DMS114 treated with DMSO at 0.1 percent for 48 hours (cell line): ENCODE results near the gene FKBP5.

Experiments
- DNase-seq: peaks from one replicate; lab custom pipeline; 2025; ENCODE audit not compliant: unreplicated experiment; lab: John Stamatoyannopoulos, UW

The FKBP5 gene

DNA sequence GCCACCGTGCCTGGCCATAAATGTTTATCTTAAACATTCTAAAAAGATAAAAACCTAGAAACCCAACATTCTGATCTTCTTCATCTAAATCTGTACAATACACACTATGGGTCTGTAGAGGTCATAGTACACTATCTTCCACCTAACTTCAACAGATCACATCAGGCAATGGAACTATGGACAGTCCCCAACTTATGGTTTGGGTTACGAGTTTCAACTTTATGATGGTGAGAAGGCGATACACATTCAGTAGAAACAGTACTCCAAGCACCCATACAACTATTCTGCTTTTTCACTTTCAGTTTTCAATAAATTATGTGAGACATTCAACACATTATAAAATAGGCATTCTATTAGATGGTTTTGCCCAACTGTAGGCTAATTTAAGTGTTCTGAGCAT lies 23.1 kb downstream of the FKBP5 start:
- DNase-seq: no peak

DNA sequence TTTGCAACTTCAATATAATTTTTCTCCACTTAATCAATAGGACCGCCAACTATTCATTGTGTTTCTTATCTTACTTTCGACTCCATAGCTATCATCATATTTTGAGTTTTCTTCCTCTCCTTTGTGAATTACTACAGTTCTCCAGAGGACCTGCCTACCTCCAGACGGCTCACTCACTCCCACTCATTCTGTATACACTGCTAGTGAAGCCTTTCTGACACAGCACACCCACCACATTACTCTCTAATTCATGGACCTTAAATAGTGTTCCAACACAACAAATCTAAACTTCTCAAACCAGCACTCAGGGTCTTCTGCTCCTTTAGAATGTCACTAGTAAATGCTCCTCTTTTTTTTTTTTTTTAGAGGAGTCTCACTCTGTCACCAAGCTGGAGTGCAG lies 23.8 kb downstream of the FKBP5 start:
- no peak for DNase-seq

DNA sequence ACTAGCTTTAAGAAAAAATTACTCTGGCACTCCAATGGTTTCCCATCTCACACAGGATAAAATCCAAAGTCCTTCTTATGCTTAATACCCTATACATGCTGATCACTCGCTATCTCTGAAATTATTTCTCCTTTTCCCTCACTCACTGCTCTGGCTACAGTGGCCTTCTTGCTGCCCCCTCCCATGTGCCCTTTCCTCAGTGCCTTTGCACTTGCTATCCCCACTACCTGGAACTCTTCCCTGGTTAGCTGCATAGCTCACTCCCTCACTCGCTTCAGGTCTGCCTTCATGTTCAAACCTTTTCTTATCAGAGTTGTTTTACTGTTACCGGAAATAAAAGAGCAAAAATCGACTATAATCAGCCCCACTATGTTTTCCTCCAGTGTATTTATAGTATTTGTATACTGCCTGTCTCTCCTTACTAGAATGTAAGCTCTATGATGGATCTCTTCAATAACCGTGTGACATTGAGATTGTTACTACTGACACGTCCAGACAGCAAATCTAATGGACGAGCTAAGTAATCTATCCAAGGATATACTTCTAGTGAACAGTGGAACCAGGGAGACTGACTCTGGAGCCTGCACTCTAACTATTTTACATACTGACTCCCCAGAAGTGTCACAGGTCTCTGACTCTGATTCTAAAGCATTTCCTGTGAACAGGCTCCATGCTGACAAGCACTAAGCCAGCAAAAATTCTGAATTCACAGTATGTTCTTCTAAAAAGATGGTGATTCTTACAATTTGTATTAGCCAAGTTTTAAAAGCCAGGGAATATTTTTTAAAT lies 25.1 kb downstream of the FKBP5 start:
- DNase-seq: no peak

DNA sequence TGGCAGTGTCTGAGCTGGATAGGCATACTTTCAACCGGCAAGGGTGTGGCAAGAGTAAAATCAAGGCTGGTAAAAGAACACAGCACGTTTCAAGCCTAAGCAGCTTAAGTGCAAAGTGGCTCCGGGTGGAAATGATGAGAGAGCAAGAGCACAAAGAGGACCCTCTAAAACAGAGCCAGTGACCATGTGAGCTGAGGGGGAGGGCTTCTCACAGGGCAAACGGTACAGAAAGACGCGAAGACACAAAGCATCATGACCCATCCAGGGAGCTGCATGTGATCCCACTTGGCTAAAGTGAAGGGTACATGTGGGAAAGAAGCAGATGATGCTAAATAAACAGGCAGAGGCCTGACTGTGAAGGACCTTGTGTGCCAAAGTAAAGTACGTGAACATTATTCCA lies 25.7 kb downstream of the FKBP5 start:
- DNase-seq: no peak

DNA sequence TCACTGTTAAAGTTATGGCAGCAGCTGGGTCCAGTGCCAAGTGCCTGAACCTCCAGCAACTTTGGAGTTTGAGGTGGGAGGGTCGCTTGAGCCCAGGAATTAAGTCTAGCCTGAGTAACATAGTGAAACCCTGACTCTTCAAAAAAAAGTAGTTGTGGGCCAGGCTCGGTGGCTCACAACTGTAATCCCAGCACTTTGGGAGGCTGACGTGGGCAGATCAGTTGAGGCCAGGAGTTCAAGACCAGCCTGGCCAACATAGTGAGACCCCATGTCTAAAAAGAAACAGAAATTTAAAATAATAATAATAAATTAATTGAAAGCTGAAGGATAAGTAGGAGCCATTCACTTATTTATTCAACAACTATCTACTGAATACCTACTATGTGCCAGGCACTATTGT lies 33.8 kb downstream of the FKBP5 start:
- no peak for DNase-seq

DNA sequence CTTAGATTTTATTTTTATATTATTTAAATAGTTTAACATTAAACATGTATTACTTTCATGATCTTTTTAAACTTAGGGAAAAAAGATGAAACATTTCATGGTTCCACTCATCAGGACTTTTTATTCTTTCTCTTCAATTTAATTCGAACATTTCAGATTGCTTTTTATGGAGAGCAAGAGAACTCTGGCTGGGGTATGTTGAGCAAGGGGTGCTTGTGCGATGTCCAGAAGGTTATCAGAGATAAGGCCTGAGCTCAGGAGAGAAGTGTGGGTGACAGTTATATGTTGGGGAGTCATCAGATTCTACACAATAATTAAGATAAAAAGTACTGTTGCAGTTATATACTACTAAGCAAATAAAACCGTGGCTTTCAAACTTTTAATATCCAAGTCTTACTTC lies 37.5 kb downstream of the FKBP5 start:
- no peak for DNase-seq

DNA sequence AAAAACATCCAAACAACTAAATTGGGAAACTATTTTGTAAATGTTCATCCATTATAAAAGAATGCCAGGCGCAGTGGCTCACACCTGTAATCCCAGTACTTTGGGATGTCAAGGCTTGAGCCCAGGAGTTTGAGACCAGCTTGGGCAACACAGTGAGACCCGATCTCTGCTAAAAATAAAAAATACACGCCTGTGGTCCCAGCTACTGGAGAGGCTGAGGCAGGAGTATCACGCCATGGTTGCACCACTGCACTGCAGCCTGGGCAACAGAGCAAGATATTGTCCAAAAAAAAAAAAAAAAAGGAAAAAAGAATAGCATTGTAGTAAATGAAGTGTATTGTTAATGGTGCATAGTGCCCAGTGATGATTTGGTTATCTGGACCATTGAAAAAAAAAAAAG lies 38.7 kb downstream of the FKBP5 start:
- no peak for DNase-seq

DNA sequence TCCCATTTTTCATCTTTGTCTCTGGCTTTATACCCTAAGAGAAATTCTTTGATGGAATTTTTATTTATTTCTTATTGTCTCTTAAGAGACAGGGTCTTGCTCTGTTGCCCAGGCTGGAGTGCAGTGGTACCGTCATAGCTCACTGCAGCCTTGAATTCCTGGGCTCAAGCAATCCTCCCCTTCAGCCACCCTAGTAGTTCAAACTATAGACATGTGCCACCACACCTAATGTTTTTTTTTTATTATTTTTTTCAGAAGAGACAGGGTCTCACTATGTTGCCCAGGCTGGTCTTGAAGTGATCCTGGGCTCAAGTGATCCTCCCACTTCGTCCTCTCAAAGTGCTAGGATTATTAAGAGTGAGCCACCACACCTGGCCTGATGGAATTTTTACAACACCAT lies 40.5 kb downstream of the FKBP5 start:
- DNase-seq: no peak

DNA sequence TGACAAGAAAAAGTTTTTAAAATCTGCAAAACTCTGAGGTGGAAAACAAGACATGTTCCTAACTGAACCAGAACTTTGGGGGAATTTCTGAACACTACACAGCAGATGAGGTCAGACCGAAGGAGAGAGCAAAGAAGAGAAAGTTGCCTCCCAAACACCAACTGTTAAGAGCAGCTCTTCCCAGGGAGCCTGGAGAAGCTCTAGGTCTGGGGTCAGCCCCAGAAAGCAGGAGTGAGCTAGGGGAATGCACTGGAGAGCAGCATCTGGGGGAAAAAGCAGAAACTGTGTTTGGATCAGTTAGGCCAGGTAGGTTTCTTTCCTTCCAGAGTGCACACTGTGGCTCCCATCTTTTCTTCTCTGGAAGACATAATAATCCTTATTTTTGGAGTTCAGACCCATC lies 41.3 kb downstream of the FKBP5 start:
- DNase-seq: no peak

DNA sequence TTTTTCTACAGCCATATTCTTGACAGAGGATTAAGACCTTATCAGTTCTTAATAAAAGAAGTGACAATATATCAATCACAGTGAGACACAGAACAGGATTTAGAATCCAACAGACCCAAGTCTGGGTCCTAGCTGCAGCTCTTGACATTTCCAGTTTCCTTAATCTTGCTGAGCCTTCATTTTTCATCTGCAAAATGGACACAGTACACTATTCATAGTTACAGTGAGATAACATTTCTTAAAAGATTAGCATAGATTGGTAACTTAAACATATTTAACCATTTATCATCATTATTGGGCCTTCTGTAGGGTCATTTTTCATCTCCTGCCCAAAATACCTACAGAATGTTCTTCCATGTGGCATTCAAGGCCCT lies 45.6 kb downstream of the FKBP5 start:
- no peak for DNase-seq

DNA sequence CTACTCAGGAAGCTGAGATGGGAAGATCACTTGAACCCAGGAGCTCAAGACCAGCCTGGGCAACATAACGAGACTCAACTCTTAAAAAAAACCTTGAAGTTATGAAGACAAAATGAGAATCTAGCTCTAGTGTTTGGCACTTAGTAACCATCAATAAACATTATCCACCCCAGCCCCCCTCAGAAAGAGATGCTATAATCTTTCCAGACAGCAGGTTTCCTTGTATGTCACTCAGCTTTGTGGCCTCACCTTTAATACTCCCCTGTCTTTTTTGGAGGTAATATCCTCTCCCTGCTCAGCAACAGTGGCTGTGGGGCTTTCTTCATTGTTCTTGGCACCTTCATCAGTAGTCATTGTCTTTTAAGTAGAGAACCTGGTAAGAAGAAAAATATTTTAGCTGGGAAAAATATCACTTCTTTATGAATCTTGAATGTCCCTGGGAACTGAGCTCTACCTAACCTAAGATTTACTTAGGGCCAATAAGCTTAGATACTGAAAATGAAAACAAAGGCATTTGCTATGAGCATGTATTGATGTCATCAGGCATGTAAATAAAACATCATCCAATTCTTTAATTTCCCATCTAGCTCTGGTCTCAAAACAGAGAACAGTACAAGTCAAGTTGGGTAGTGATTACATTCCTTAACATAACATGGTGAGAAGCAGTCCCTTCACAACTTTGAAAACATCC lies 46.1 kb downstream of the FKBP5 start:
- no peak for DNase-seq

DNA sequence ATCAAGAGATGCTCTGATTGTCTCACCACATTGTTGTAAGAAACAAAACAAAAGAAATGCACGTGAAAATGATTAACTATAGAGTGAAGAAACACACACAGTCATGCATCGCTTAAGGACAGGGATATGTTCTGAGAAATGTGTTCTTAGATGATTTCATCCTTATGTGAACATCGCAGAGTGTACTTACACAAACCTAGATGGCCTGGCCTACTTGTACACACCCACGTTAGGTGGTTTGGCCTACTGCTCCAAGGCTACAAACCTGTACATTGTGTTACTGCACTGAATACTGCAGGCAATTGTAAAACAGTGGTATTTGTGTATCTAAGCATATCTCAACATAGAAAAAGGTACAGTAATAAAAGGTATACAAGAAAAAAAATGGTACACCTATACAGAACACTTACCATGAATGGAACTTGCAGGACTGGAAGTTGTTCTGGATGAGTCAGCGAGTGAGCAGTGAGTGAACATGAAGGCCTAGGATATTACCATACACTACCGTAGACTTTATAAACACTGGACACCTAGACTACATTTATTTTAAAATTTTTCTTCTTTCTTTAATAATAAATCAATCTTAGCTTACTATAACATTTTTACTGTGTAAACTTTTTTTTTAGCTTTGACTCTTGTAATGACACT lies 48.6 kb downstream of the FKBP5 start:
- DNase-seq: no peak

DNA sequence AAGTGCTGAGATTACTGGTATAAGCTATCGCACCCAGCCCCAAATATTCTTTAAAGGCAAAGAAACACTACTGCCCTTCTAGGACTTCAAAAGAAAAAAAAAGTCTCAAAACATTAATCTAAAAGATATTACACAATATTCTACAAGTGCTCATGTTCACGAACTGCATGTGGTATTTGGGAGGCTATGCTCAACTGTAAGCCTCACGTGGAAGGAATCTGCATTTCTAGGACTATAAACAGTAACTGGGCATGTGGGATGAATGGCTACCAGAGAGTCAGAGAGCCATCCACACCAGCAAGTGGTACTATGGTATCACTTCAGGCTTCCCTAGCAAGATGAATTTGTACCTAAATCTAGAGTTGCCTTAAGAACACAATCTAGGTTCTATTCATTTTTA lies 50.0 kb downstream of the FKBP5 start:
- no peak for DNase-seq

DNA sequence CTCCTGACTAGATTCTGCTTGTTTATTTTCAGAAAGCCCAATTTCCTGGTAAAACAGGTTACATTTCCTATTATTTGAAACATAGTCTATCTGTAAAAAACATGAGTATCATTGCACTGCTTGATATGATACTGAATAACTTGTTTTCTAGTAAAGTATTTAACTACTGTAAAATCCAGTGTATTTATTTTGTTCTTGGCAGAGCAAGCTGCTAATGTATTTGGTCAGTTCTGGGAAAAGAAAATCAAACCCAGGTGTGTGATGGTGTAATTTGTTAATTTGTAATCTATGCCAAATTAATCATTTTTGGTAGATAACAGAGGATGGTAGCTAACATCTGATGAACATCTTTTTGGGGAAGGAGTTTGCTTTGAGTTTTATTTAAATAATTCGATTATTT lies 50.8 kb downstream of the FKBP5 start:
- DNase-seq: no peak

DNA sequence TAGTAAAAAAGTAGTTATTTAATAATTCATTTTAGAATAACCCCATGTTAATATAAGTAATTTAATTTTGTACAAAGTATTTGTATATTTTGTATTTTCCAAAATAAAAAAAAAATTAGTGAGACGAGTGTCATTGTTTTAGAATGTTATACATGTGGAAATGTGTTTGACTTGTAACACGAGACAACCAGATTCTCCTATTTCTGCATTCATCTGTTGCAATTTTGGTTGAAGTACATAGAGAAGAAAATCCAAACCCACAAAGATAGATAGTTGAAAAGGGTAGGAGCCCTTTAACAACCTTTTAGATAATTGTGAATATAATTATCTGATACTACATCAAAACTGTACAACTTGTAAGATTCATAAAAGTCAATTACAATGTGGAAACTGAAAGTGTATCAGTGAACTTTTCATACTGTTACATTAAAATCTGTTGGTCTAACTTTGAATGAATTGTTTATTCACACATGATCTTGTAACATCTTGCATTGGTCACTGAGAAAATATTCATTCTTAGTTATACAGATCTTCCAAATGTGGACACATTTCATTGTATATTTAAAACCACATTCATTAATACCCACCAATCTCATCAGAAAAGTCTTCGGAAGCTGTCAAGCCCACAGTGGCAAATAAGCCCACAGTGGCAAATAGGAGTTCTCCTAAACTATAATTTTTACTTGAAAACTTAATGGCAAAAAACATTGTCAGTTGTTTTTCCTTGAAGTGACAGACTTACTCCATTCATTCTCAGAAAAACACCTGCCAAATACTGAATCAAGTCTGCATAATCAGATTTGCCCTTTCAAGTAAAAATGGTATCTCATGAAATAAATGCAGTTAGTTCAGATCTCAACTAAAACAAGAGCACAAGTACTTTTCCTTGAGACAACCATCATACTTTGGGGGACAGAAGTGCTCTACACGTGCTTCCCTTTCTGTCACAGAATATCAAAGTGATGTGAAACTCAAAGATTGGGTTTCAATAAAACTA lies 52.8 kb downstream of the FKBP5 start:
- DNase-seq: no peak

DNA sequence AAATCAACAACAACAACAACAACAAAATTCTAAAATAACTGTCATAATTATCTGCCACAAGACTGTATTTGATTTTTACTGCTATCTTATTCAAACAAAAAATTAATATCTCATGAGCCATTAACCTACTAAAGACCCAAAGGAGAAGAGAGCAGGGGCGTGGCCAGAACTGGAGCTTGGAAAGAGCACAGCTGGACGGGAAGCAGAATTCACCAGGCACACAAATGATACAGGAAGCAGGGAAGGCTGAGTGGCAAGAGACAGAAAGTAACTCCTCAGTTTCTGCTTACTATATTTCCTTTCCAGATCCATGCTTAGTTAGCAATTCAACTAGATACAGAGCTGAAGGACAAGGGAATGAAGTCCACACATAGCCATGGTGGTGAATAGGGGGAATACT lies 54.4 kb downstream of the FKBP5 start:
- DNase-seq: no peak

DNA sequence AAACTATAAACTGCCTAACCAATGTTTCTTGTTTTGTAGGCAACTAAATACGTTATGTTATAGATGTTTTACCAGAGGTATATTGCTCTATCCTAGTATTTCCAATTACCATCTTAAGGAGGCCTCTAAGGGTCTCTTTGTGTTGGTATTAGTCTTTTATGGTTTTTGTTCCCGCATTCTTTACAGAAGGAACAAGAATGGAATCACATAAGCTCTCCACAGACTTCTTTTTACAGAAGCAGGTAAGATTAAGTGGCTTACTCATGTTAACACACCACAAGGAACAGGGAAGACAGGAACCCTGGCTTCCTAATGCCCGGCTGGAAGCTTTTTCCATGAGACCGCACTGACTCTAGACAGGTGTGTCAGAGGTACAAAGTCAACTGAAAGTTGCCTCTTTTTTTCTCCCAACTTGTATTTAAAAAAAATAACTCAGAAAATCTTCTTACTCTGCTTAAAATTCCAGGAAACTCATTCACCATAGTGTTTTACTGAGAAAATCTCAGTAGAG lies 55.1 kb downstream of the FKBP5 start:
- DNase-seq: no peak

DNA sequence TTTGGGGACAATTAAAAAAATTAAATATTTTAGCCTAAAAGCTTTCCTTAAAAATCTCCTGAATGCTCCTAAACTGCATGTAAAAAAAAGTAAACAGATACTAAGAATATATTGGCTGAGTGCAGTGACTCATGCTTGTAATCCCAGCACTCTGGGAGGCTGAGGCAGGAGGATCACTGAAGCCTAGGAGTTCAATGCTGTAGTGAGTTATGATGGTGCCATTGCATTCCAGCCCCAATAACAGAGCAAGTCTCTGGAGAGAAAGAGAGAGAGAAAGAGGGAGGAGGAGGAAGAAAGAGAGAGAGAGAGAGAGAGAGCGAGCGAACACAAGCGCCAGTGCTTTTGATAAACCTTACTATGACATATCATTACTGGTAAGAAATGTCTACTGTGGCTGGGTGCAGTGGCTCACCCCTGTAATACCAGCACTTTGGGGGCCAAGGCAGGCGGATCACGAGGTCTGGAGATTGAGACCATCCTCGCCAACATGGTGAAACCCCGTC lies 58.8 kb downstream of the FKBP5 start:
- DNase-seq: no peak

DNA sequence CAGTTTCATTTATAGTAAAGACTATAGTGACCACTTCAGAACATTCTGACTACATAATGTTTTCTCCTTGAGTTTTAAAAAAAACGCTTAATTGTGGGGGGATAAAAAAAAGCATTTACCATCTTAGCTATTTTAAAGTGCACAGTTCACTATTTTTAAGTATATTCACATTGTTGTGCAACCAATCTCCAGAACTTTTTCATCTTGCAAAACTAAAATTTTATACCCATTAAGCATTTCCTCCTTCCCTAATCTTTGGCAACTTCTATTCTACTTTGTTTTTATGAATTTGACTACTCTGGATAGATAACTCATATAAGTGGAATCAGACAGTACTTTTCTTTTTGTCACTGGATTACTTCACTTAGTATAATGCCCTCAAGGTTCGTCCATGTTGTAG lies 62.3 kb downstream of the FKBP5 start:
- DNase-seq: no peak

DNA sequence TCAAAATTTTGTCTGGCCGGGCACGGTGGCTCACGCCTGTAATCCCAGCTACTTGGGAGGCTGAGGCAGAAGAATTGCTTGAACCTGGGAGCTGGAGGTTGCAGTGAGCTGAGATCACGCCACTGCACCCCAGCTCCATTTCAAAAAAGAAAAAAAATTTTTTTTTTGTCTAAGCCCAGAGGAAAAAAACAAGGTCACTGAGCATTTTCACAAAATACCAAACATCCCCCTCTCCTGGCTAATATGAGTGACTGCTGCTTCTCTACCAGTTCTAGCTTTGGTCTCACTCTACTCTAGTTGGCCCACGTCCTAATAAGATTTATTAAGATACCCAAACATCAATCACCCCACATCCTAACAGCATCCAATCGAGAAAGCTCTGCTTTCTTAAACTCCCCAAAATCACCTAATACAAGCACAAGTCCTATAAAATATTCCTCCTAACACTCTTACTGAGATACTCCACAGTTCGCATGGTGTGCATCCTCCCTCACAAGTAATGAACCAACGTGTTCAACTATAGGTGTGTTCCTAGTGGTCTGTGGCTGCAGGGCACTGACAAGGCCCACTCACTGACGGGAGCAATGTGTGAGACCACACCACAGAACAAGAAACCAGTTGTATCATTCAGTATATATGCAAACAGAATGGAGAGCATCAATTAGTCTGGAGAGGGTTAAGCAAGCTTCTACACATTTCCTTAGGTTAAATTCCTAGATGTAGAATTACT lies 64.2 kb downstream of the FKBP5 start:
- no peak for DNase-seq
